Cardiac fibroblast (primary cell): Measurements from ENCODE around the gene ABCG4.

Source experiments
- DNase-seq, 2 donors: peaks; one replicate each; pipeline versions ENCODE4 v3.0.0 to v3.0.0-alpha.2; 2010; ENCODE audit warnings: low read depth in 2 of 2
- H3K4me3 ChIP-seq, 2 donors: replicated peaks in 1 of 2; 1 replicate in 1 of 2; 2 replicates in 1 of 2; pipeline ENCODE4 v1.5.1; 2011; ENCODE audit warnings: low read depth in 2 of 2, low read length in 2 of 2, mild to moderate bottlenecking in 2 of 2, moderate library complexity in 1 of 2
- CTCF ChIP-seq: IDR thresholded peaks from one replicate; pipeline ENCODE4 v1.5.1; 2011; ENCODE audit warnings: low read depth, mild to moderate bottlenecking, low read length, inconsistent platforms

Gene ABCG4

GRCh38 chr11:119110439-119110838 is 38.4 kb upstream of the ABCG4 start:
- H3K4me3 ChIP-seq, result no peak overlapping the region
- no peak for DNase-seq
- TF ChIP-seq CTCF, result no peak

GRCh38 chr11:119111361-119111925 is 37.4 kb upstream of the ABCG4 start:
- DNase-seq, result no peak
- H3K4me3 ChIP-seq, result no peak overlapping the region
- no peak for TF ChIP-seq CTCF

- no peak overlapping the region for H3K4me3 ChIP-seq
- no peak for DNase-seq
- TF ChIP-seq CTCF, result no peak
These were observed 36.4 kb upstream of the ABCG4 start for GRCh38 chr11:119112314-119113020.

GRCh38 chr11:119113716-119114115 is 35.1 kb upstream of the ABCG4 start:
- no peak for TF ChIP-seq CTCF
- no peak overlapping the region for H3K4me3 ChIP-seq
- no peak for DNase-seq

- no peak for DNase-seq
- no peak overlapping the region for H3K4me3 ChIP-seq
- no peak for TF ChIP-seq CTCF
These were observed 34.5 kb upstream of the ABCG4 start for GRCh38 chr11:119114351-119114750.

- TF ChIP-seq CTCF, result no peak
- H3K4me3 ChIP-seq, result no peak overlapping the region
- no peak for DNase-seq
These were observed 33.2 kb upstream of the ABCG4 start for GRCh38 chr11:119115484-119116234.
